HG03439 (cell line): Measurements from ENCODE around the gene SYT9.
"Not testable (repeated sequence)": the region's sequence is repeated elsewhere in the genome, so short reads cannot be mapped to it uniquely, and the experiment has no call there.

Experiments used
- ATAC-seq: cut with Tn5 transposase; IDR thresholded peaks from one replicate; pipeline ENCODE4 v1.9.1; 2021; ENCODE audit warnings: mild to moderate bottlenecking, moderate library complexity; ENCODE audit not compliant: unreplicated experiment

The SYT9 gene

GRCh38 chr11:7335442-7335841, 83.7 kb downstream of the SYT9 start:
- not testable (repeated sequence) for ATAC-seq

- no peak for ATAC-seq
Measured at GRCh38 chr11:7341551-7341950, 89.8 kb downstream of the SYT9 start.

GRCh38 chr11:7347611-7348431, 96.1 kb downstream of the SYT9 start:
- ATAC-seq, result no peak

- no peak for ATAC-seq
Measured at GRCh38 chr11:7348432-7349304, 97.0 kb downstream of the SYT9 start.

- ATAC-seq, result no peak
Measured at GRCh38 chr11:7351228-7351627, 99.5 kb downstream of the SYT9 start.

GRCh38 chr11:7353100-7353499, 101.4 kb downstream of the SYT9 start:
- ATAC-seq, result no peak

- no peak for ATAC-seq
Measured at GRCh38 chr11:7364660-7365059, 113.0 kb downstream of the SYT9 start.

- no peak for ATAC-seq
Measured at GRCh38 chr11:7367803-7368202, 116.1 kb downstream of the SYT9 start.

GRCh38 chr11:7376386-7376785, 124.7 kb downstream of the SYT9 start:
- no peak for ATAC-seq

GRCh38 chr11:7381937-7382336, 130.2 kb downstream of the SYT9 start:
- ATAC-seq, result no peak

GRCh38 chr11:7383406-7383805, 131.7 kb downstream of the SYT9 start:
- no peak for ATAC-seq

GRCh38 chr11:7384691-7385090, 133.0 kb downstream of the SYT9 start:
- ATAC-seq, result no peak

- ATAC-seq, result no peak
Measured at GRCh38 chr11:7385532-7385931, 133.8 kb downstream of the SYT9 start.

- ATAC-seq, result no peak
Measured at GRCh38 chr11:7413961-7414915, 162.5 kb downstream of the SYT9 start.

GRCh38 chr11:7414973-7415817, 163.5 kb downstream of the SYT9 start:
- ATAC-seq, result no peak

GRCh38 chr11:7416080-7416479, 164.4 kb downstream of the SYT9 start:
- no peak for ATAC-seq

GRCh38 chr11:7417328-7417727, 165.6 kb downstream of the SYT9 start:
- no peak for ATAC-seq

- no peak for ATAC-seq
Measured at GRCh38 chr11:7418061-7418460, 166.4 kb downstream of the SYT9 start.

- ATAC-seq, result no peak
Measured at GRCh38 chr11:7418906-7419305, 167.2 kb downstream of the SYT9 start.

GRCh38 chr11:7421136-7421535, 169.4 kb downstream of the SYT9 start:
- no peak for ATAC-seq
